Prostate gland (tissue), 2 donors: ENCODE data around the gene PDGFD.

Experiments used
- CTCF ChIP-seq, 4 experiments: fragments of 200-600 bp in 2 of 4; fragments of 450-650 bp in 2 of 4; sonication (generic) in 2 of 4; IDR thresholded peaks; 1 replicate in 3 of 4; 2 replicates in 1 of 4; pipeline ENCODE4 v1.5.1; 2016 to 2019; ENCODE audit warnings: antibody characterized with exemption in 4 of 4, mild to moderate bottlenecking in 2 of 4, moderate library complexity in 2 of 4
- POLR2AphosphoS5 ChIP-seq: sonication (generic); formaldehyde crosslinking; IDR thresholded peaks from one replicate; pipeline ENCODE4 v1.6.1; 2017; ENCODE audit warnings: antibody characterized with exemption

- TF ChIP-seq CTCF (IDR thresholded peaks at IDR 0.05) (no peak), POLR2AphosphoS5 (no peak)
Measured at GRCh38 chr11:103901656-103902055, 262.3 kb downstream of the PDGFD start.
